ENCODE results near the gene CTRL.
A peak's percentile ranks its signal among the peaks of the same experiment; 100 is the strongest.
"Not testable (repeated sequence)": the region's sequence is repeated elsewhere in the genome, so short reads cannot be mapped to it uniquely, and the experiment has no call there.

CTRL gene

GRCh38 chr16:67923414-67924116, 8.1 kb downstream of the CTRL start:
- DNase-seq: no peak

- DNase-seq: no peak
Observed at GRCh38 chr16:67922740-67923139, 8.9 kb downstream of the CTRL start.

- DNase-seq: no peak
Observed at GRCh38 chr16:67922221-67922620, 9.4 kb downstream of the CTRL start.

- no peak for DNase-seq
Observed at GRCh38 chr16:67919622-67920221, 11.9 kb downstream of the CTRL start.

GRCh38 chr16:67917852-67918236, 13.8 kb downstream of the CTRL start:
- DNase-seq: peak; percentile 50

- no peak for DNase-seq
Observed at GRCh38 chr16:67917140-67917851, 14.4 kb downstream of the CTRL start.

GRCh38 chr16:67915831-67916723, 15.6 kb downstream of the CTRL start:
- no peak for DNase-seq

GRCh38 chr16:67915496-67915769, 16.2 kb downstream of the CTRL start:
- not testable (repeated sequence) for DNase-seq

- DNase-seq: no peak
Observed at GRCh38 chr16:67914758-67915495, 16.7 kb downstream of the CTRL start.

GRCh38 chr16:67910158-67910557, 21.5 kb downstream of the CTRL start:
- DNase-seq: no peak

- no peak for DNase-seq
Observed at GRCh38 chr16:67909056-67909742, 22.5 kb downstream of the CTRL start.

GRCh38 chr16:67907397-67908180, 24.1 kb downstream of the CTRL start:
- DNase-seq: no peak

- DNase-seq: no peak
Observed at GRCh38 chr16:67902831-67903230, 28.8 kb downstream of the CTRL start.

- DNase-seq: no peak
Observed at GRCh38 chr16:67901734-67902133, 29.9 kb downstream of the CTRL start.

GRCh38 chr16:67897231-67897630, 34.4 kb downstream of the CTRL start:
- no peak for DNase-seq

GRCh38 chr16:67893743-67894399, 37.8 kb downstream of the CTRL start:
- no peak for DNase-seq

- DNase-seq: peak; percentile 99
Observed at GRCh38 chr16:67892899-67893742, 38.5 kb downstream of the CTRL start, which contains the start of gene PSKH1. Gene PSKH1 (plus strand): TSS chr16:67893254. CDS start chr16:67908750, 15,496 bp downstream.

- no peak for DNase-seq
Observed at GRCh38 chr16:67892375-67892774, 39.3 kb downstream of the CTRL start.

GRCh38 chr16:67888331-67888730, 43.3 kb downstream of the CTRL start:
- no peak for DNase-seq

Measured in CD4-positive, alpha-beta T cell treated with Interleukin-17A for 4 hours (primary cell).